SK-N-SH (cell line): ENCODE results near the gene ERCC8. TPM values are rescaled to one million over a fixed set of nuclear protein-coding genes. Genes with fewer than 3 reads are reported as not detected.

ENCODE experiments used
- CTCF ChIA-PET: fragments of 300-600, 350-600 bp; formaldehyde crosslinking; extraction: SDS; loops from one replicate; lab custom pipeline; 2021; lab: Yijun Ruan, JAX
- POLR2A ChIA-PET: fragments of 350-600 bp; sonication (Branson Sonifier 250); formaldehyde crosslinking; extraction: SDS; loops from one replicate; lab custom pipeline; 2020; ENCODE audit warnings: antibody characterized with exemption, inconsistent platforms; lab: Yijun Ruan, JAX
- DNase-seq: peaks from one replicate; pipeline ENCODE4 v3.0.0; 2012
- H2AFZ ChIP-seq: fragments of 200-600 bp; sonication (generic); 2 replicates; pipeline ENCODE4 v1.8.1; 2016; ENCODE audit warnings: antibody characterized with exemption, mild to moderate bottlenecking, low read depth
- H3F3A ChIP-seq: fragments of 200-600 bp; sonication (generic); replicated peaks from 2 replicates; pipeline ENCODE3; 2016; ENCODE audit warnings: antibody characterized with exemption, mild to moderate bottlenecking; ENCODE audit not compliant: insufficient read depth
- H3K27ac ChIP-seq, 2 experiments: fragments of 200-500 bp in 1 of 2; fragments of 200-600 bp in 1 of 2; sonication (Bioruptor generic) in 1 of 2; sonication (generic), shearing (Covaris generic) in 1 of 2; 2 replicates each; pipeline versions ENCODE4 v1.5.1 to v1.6.1; 2014 to 2016; ENCODE audit warnings: low read depth in 2 of 2, inconsistent platforms in 1 of 2, low read length in 1 of 2, mild to moderate bottlenecking in 1 of 2, mixed read lengths in 1 of 2
- H3K27me3 ChIP-seq: fragments of 200-600 bp; sonication (generic), shearing (Covaris generic); 2 replicates; pipeline ENCODE4 v1.6.1; 2016; ENCODE audit warnings: mixed run types; ENCODE audit not compliant: insufficient read depth
- H3K36me3 ChIP-seq, 2 experiments: fragments of 200-500 bp in 1 of 2; fragments of 200-600 bp in 1 of 2; sonication (Bioruptor generic) in 1 of 2; sonication (generic) in 1 of 2; replicated peaks in 1 of 2; 2 replicates each; pipeline versions ENCODE3 to v1.5.1; 2014 to 2016; ENCODE audit warnings: low read length in 1 of 2, mild to moderate bottlenecking in 1 of 2; ENCODE audit not compliant: insufficient read depth in 2 of 2, control insufficient read depth in 1 of 2
- H3K4me1 ChIP-seq, 2 experiments: fragments of 200-500 bp in 1 of 2; fragments of 200-600 bp in 1 of 2; sonication (Bioruptor generic) in 1 of 2; sonication (generic), shearing (Covaris generic) in 1 of 2; 2 replicates each; pipeline versions ENCODE4 v1.5.1 to v1.6.1; 2014 to 2016; ENCODE audit warnings: low read depth in 1 of 2, low read length in 1 of 2, mixed run types in 1 of 2; ENCODE audit not compliant: insufficient read depth in 2 of 2, control insufficient read depth in 1 of 2
- H3K4me2 ChIP-seq: fragments of 200-600 bp; sonication (generic), shearing (Covaris generic); 2 replicates; pipeline ENCODE4 v1.6.1; 2017; ENCODE audit warnings: mixed run types
- H3K4me3 ChIP-seq, 2 experiments: fragments of 200-500 bp in 1 of 2; fragments of 200-600 bp in 1 of 2; sonication (Bioruptor generic) in 1 of 2; sonication (generic), shearing (Covaris generic) in 1 of 2; 2 replicates each; pipeline versions ENCODE4 v1.5.1 to v1.8.1; 2014 to 2016; ENCODE audit warnings: low read depth in 2 of 2, inconsistent platforms in 1 of 2, low read length in 1 of 2, mild to moderate bottlenecking in 1 of 2, mixed read lengths in 1 of 2, moderate library complexity in 1 of 2
- H3K79me2 ChIP-seq: fragments of 200-600 bp; sonication (generic); 2 replicates; pipeline ENCODE4 v1.8.1; 2017; ENCODE audit warnings: mild to moderate bottlenecking; ENCODE audit not compliant: insufficient read depth
- H3K9ac ChIP-seq: fragments of 200-600 bp; sonication (generic); 2 replicates; pipeline ENCODE4 v1.6.1; 2017; ENCODE audit warnings: mixed run types
- H3K9me2 ChIP-seq: fragments of 200-600 bp; sonication (generic); 2 replicates; pipeline ENCODE4 v1.6.1; 2017; ENCODE audit warnings: mixed run types
- H3K9me3 ChIP-seq: fragments of 200-600 bp; sonication (generic); 2 replicates; pipeline ENCODE4 v1.6.1; 2017; ENCODE audit warnings: mixed run types, mild to moderate bottlenecking, moderate library complexity
- H4K20me1 ChIP-seq: fragments of 200-600 bp; sonication (generic); 2 replicates; pipeline ENCODE4 v1.6.1; 2017; ENCODE audit warnings: mild to moderate bottlenecking, mixed run types; ENCODE audit not compliant: insufficient read depth
- FOXJ3 ChIP-seq: sonication (generic); formaldehyde crosslinking; IDR thresholded peaks from 2 replicates; pipeline ENCODE4 v1.5.1; 2020; ENCODE audit warnings: mild to moderate bottlenecking, missing genetic modification reagents
- GABPA ChIP-seq: IDR thresholded peaks from 2 replicates; pipeline ENCODE4 v1.4.0; 2012; ENCODE audit warnings: low read depth, mild to moderate bottlenecking
- IRF3 ChIP-seq: fragments of 150-350 bp; IDR thresholded peaks from 2 replicates; pipeline ENCODE4 v1.6.1; 2016; ENCODE audit warnings: mild to moderate bottlenecking, low read depth, low read length
- JUND ChIP-seq: IDR thresholded peaks from 2 replicates; pipeline ENCODE4 v1.4.0; 2012
- NFIC ChIP-seq: IDR thresholded peaks from 2 replicates; pipeline ENCODE4 v1.4.0; 2012; ENCODE audit warnings: borderline replicate concordance
- SIN3A ChIP-seq: IDR thresholded peaks from 2 replicates; pipeline ENCODE4 v1.6.1; 2012; ENCODE audit warnings: low read depth, mild to moderate bottlenecking, low read length, moderate library complexity, borderline replicate concordance
- SMC3 ChIP-seq: IDR thresholded peaks from 2 replicates; pipeline ENCODE4 v1.6.1; 2012; ENCODE audit warnings: low read depth, low read length, improper control_type of control experiment
- ZBTB33 ChIP-seq: IDR thresholded peaks from 2 replicates; pipeline ENCODE4 v1.4.0; 2012; ENCODE audit warnings: low read depth, borderline replicate concordance
- WGBS: methylation state at CpG from one replicate; pipeline ENCODE4 v1.1.6; 2017; ENCODE audit warnings: low lambda C conversion rate; 5-methylcytosine and 5-hydroxymethylcytosine counted together
- polyA plus RNA-seq, 3 experiments: library from polyadenylated mRNA; depleted of rRNA; stranded (reverse); fragments of >200 nt; gene quantifications; 2 replicates each; pipeline ENCODE4 v1.2.3, GENCODE V29; 2012

ERCC8 gene
- polyA plus RNA-seq, 1 of the 3 experiments (the other 2 are of a cell fraction), result 11.6 TPM

GRCh38 chr5:60851626-60852025 is 93.2 kb downstream of the ERCC8 start:
- no peaks in the 10 kb centered on the region for H3K9me2 ChIP-seq
- no peak overlapping the region for H2AFZ ChIP-seq
- no peak for DNase-seq
- no peaks in the 10 kb centered on the region for H3K36me3 ChIP-seq
- no peak overlapping the region for H3K4me3 ChIP-seq
- no peaks in the 10 kb centered on the region for H3F3A ChIP-seq
- H3K79me2 ChIP-seq, result no peaks in the 10 kb centered on the region
- no peaks in the 10 kb centered on the region for H4K20me1 ChIP-seq
- no peak overlapping the region for H3K4me2 ChIP-seq
- H3K9me3 ChIP-seq, result no peaks in the 10 kb centered on the region
- no peak overlapping the region for H3K9ac ChIP-seq
- TF ChIP-seq IRF3 (no peak), SIN3A (no peak), FOXJ3 (CRISPR knock-in tag) (no peak), SMC3 (no peak)
- H3K4me1 ChIP-seq, result no peaks in the 10 kb centered on the region
- no peak overlapping the region for H3K27ac ChIP-seq
- ChIA-PET CTCF (interaction anchor here (0.7 kb wide), 1 partner anchor 183 kb away, joined by 3 read pairs; no protein-coding TSS in a partner anchor), POLR2A (no interaction called here)
- H3K27me3 ChIP-seq, result no peaks in the 10 kb centered on the region

GRCh38 chr5:60846298-60846697 is 98.6 kb downstream of the ERCC8 start:
- H2AFZ ChIP-seq, result no peak overlapping the region
- no peaks in the 10 kb centered on the region for H3F3A ChIP-seq
- TF ChIP-seq NFIC (no peak), JUND (no peak), GABPA (no peak), ZBTB33 (no peak)
- TF ChIP-seq, all 33 proteins: peak for 0
- CTCF ChIA-PET, result no interaction called here
- H3K27ac ChIP-seq, result no peak overlapping the region
- H3K9ac ChIP-seq, result no peak overlapping the region
- DNase-seq, result no peak
- H3K79me2 ChIP-seq, result no peaks in the 10 kb centered on the region
- H3K4me2 ChIP-seq, result no peak overlapping the region
- no peaks in the 10 kb centered on the region for H4K20me1 ChIP-seq
- 81% methylated on average over 1 of the region's 1 CpG for WGBS
- H3K4me1 ChIP-seq, result peaks cover 0 to 8% of the 10 kb centered on the region in 2 experiments; a peak in 1 of 4 replicates
- H3K9me2 ChIP-seq, result no peaks in the 10 kb centered on the region
- H3K36me3 ChIP-seq, result no peaks in the 10 kb centered on the region
- POLR2A ChIA-PET, result no interaction called here
- no peak overlapping the region for H3K4me3 ChIP-seq
- peaks cover 33% of the 10 kb centered on the region; the same call in 1 of the 2 replicates for H3K27me3 ChIP-seq
- no peaks in the 10 kb centered on the region for H3K9me3 ChIP-seq
